Measurements from ENCODE around the gene GOPC. TPM values are rescaled to one million over a fixed set of nuclear protein-coding genes. Genes with fewer than 3 reads are reported as not detected.

The GOPC gene
- total and polyA plus RNA-seq, 2 donors (not counting 3 experiments of a cell fraction or from before 2014, with no cell fraction given): 7.8 to 22.8 TPM

GRCh38 chr6:117568831-117569410, 33.4 kb downstream of the GOPC start:
- Histone ChIP-seq H3K27me3 (ENCODE audit: control insufficient read depth in 2 of 2, insufficient read depth in 2 of 2, low read length in 2 of 2) (no peaks in the 10 kb centered on the region), H3K27ac (ENCODE audit: insufficient read depth, low read depth, low read length) (no peak overlapping the region), H3K4me1 (ENCODE audit: control insufficient read depth, extremely low read depth, insufficient read depth, low read length) (no peaks in the 10 kb centered on the region), H2AFZ (ENCODE audit: low read depth, low read length) (no peak overlapping the region), H3K9me3 (replicated peaks; ENCODE audit: control insufficient read depth, insufficient read depth, low read length) (no peaks in the 10 kb centered on the region), H3K4me3 (replicated peaks in 1 of 3; ENCODE audit: insufficient read depth in 1 of 3, low read depth in 1 of 3, low read length in 3 of 3) (no peak overlapping the region), H3K9me1 (replicated peaks; ENCODE audit: control insufficient read depth, extremely low read depth, insufficient read depth, low read length) (no peaks in the 10 kb centered on the region), H4K20me1 (replicated peaks; ENCODE audit: control insufficient read depth, extremely low read depth, insufficient read depth, low read length) (no peaks in the 10 kb centered on the region), H3K36me3 (ENCODE audit: control insufficient read depth in 2 of 2, extremely low read depth in 1 of 2, insufficient read depth in 2 of 2, low read length in 2 of 2) (peaks cover 4 to 8% of the 10 kb centered on the region in 2 experiments), H3K79me2 (ENCODE audit: control insufficient read depth, insufficient read depth, low read length) (no peaks in the 10 kb centered on the region), H3K4me2 (ENCODE audit: insufficient read depth, low read length) (no peak overlapping the region), H3K9ac (replicated peaks; ENCODE audit: extremely low read depth, insufficient read depth, low read length) (no peak overlapping the region)
- ChIA-PET POLR2A (no interaction called here), CTCF (interaction anchor here (1.6 to 3.1 kb wide), 2 partner anchors 13 to 119 kb away, joined by 4 to 14 read pairs; no protein-coding TSS in a partner anchor)
- intact Hi-C loops (cut with micrococcal nuclease): no loop called here
- dilution Hi-C loops (cut with MboI; ENCODE audit: extremely low pct_ligation_motif_present, low sequenced_read_pairs): no loop called here
- TF ChIP-seq MAX (IDR thresholded peaks at IDR 0.05; ENCODE audit: insufficient read depth, insufficient read length): no peak
- TF ChIP-seq CTCF (IDR thresholded peaks at IDR 0.05; ENCODE audit: extremely low read depth in 1 of 2, insufficient read depth in 1 of 2, low read depth in 1 of 2, low read length in 2 of 2): no peak
- TF ChIP-seq MYC (IDR thresholded peaks at IDR 0.05; ENCODE audit: low read depth, low read length): no peak
- TF ChIP-seq POLR2AphosphoS5 (IDR thresholded peaks at IDR 0.05; ENCODE audit: insufficient read depth, low read depth, low read length): no peak
- TF ChIP-seq JUN (IDR thresholded peaks at IDR 0.05; ENCODE audit: borderline replicate concordance, insufficient read depth, insufficient read length, low read depth): no peak
- TF ChIP-seq FOS (IDR thresholded peaks at IDR 0.05; ENCODE audit: borderline replicate concordance, insufficient read depth, low read length): no peak
- no peak for TF ChIP-seq EZH2 (IDR thresholded peaks at IDR 0.05; ENCODE audit: borderline replicate concordance, low read depth, low read length, severe bottlenecking)
- TF ChIP-seq GATA2 (IDR thresholded peaks at IDR 0.05; ENCODE audit: insufficient read depth, insufficient read length, low read depth, low read length): no peak
- TF ChIP-seq POLR2A (IDR thresholded peaks at IDR 0.05; ENCODE audit: low read depth, low read length): no peak
- no peak for DNase-seq (ENCODE audit: low read depth, low spot score)
- no TSS peak for BruUV-seq (replicated peaks)
- FAIRE-seq: no peak
